Measurements from ENCODE around the gene ANKH. TPM values are rescaled to one million over a fixed set of nuclear protein-coding genes. Genes with fewer than 3 reads are reported as not detected.

ANKH gene
- total and polyA plus RNA-seq, 10 of the 15 experiments (the other 5 are each of a cell fraction or from before 2014, with no cell fraction given), result 2.1 to 43.9 (median 14.4) TPM

- Histone ChIP-seq H3K9me3 (replicated peaks; ENCODE audit: control insufficient read depth, insufficient read depth, low read length) (no peaks in the 10 kb centered on the region), H3K9ac (ENCODE audit: control insufficient read depth, insufficient read depth, low read length) (no peak overlapping the region), H3K4me1 (ENCODE audit: control insufficient read depth, insufficient read depth, low read length) (no peaks in the 10 kb centered on the region), H3K27ac (ENCODE audit: control insufficient read depth, insufficient read depth) (no peak overlapping the region), H3K4me3 (no peak overlapping the region), H4K20me1 (ENCODE audit: control insufficient read depth, insufficient read depth) (no peaks in the 10 kb centered on the region), H3K27me3 (replicated peaks in 1 of 2; ENCODE audit: control insufficient read depth in 2 of 2, insufficient read depth in 2 of 2, low read length in 1 of 2) (no peaks in the 10 kb centered on the region), H3K36me3 (ENCODE audit: control insufficient read depth in 2 of 2, insufficient read depth in 2 of 2, low read length in 1 of 2) (no peaks in the 10 kb centered on the region; a peak in 1 of 4 replicates), H3K79me2 (ENCODE audit: control insufficient read depth, insufficient read depth, low read length) (no peaks in the 10 kb centered on the region), H2AFZ (ENCODE audit: control insufficient read depth, low read depth, low read length) (no peak overlapping the region), H3K4me2 (ENCODE audit: control insufficient read depth, insufficient read depth) (no peak overlapping the region)
- ChIA-PET POLR2A (no interaction called here), RAD21 (ENCODE audit: unreplicated experiment) (no interaction called here), SMC1A (ENCODE audit: uncharacterized antibody, unreplicated experiment) (interaction anchor here (1.0 to 1.4 kb wide), 2 partner anchors 13 to 113 kb away, joined by 3 read pairs; no protein-coding TSS in a partner anchor), CTCF (interaction anchor here (0.8 kb wide), 1 partner anchor 9 kb away, joined by 3 read pairs; no protein-coding TSS in a partner anchor)
- no peak for DNase-seq (ENCODE audit: low read depth, low spot score)
- ATAC-seq, result no peak
- intact Hi-C loops (cut with micrococcal nuclease; ENCODE audit: unreplicated experiment) (no loop called here), in situ Hi-C loops (cut with MboI) (no loop called here)
- FAIRE-seq, result no peak
- 100% methylated on average over 4 of the region's 4 CpGs for WGBS (ENCODE audit: insufficient coverage, insufficient replicate concordance, low lambda C conversion rate, missing lambda C conversion rate)
- BruUV-seq (replicated peaks), result no TSS peak
- TF ChIP-seq NR2F1 (conservative IDR thresholded peaks at IDR 0.05) (no peak), SMAD1 (IDR thresholded peaks at IDR 0.05; ENCODE audit: low read depth, partially characterized antibody) (no peak), NBN (IDR thresholded peaks at IDR 0.05) (no peak), E2F8 (IDR thresholded peaks at IDR 0.05; ENCODE audit: low read depth, partially characterized antibody) (no peak), POLR2AphosphoS2 (IDR thresholded peaks at IDR 0.05; ENCODE audit: low read depth, low read length) (no peak), IRF3 (IDR thresholded peaks at IDR 0.05) (no peak), SREBF2 (IDR thresholded peaks at IDR 0.05; ENCODE audit: low read length) (no peak), STAT3 (IDR thresholded peaks at IDR 0.05; ENCODE audit: low read depth, low read length) (no peak), WRNIP1 (IDR thresholded peaks at IDR 0.05; ENCODE audit: borderline replicate concordance, low read depth, low read length) (no peak), TCF12 (IDR thresholded peaks at IDR 0.05; ENCODE audit: low read depth, low read length) (no peak), SMARCA5 (IDR thresholded peaks at IDR 0.05) (no peak), ZBTB11 (CRISPR knock-in tag; IDR thresholded peaks at IDR 0.05) (no peak), ZNF622 (IDR thresholded peaks at IDR 0.05) (no peak), CBFB (IDR thresholded peaks at IDR 0.05; ENCODE audit: low read depth) (no peak), SUZ12 (IDR thresholded peaks at IDR 0.05; ENCODE audit: unreplicated experiment) (no peak), ZNF217 (IDR thresholded peaks at IDR 0.05) (no peak), BCLAF1 (IDR thresholded peaks at IDR 0.05) (no peak)
These were observed 115.1 kb downstream of the ANKH start for GRCh38 chr5:14756478-14756877.

All from GM12878 (cell line).